NCI-H1092 (cell line): ENCODE measurements around the gene ENAH.

Experiments
- DNase-seq: peaks from one replicate; lab custom pipeline; 2025; lab: John Stamatoyannopoulos, UW

The ENAH gene

DNA sequence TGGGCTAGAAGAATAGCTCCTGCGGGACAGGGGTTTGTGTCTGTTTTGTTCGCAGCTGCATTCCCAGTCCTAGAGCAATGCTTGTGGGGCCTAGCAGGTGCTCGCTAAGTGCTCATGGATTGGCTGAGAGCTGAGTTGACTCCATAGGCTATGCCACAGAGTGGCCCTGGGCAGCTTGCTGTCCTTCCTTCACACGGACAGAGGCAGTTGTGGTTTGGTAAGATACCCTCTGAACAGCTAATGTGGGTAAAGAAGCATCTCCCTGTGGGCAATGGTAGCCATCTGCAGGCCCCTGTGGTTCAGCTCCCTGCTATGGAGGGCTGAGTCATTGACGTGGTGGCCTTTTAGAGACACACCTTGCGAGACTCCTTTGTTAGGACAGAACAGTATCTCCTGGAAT lies 201.6 kb downstream of the ENAH start:
- no peak for DNase-seq

DNA sequence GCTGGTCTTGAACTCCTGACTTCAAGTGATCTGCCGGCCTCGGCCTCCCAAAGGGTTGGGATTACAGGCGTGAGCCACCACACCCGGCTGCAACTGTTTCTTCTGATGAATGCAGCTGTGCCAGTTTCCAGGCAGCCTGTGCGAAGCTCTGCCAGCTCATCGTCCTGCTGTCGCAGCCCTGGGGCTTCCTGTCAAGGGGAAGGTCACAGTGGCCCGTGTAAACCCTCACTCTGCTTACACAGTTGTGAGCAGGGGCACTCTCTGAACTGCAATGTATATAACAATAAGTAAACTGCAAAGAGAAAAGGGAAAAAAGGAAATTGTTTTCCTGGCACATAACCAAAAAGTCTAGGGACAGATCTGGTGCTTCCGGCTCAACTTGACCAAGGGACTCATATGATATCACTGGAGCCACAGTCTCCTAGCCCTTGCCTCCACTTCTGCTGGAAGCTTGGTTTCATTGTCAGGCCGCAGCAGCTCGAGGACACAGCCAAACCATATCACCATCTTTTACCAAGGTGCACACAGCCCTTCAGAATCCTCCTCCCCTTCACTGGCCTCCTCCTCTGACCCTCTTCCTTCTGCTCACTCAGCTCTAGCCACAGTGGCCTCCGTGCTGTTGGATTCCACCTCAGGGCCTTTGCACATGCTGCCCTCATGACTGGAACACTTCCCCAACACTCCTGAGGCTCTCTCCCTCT lies 202.3 kb downstream of the ENAH start:
- no peak for DNase-seq

DNA sequence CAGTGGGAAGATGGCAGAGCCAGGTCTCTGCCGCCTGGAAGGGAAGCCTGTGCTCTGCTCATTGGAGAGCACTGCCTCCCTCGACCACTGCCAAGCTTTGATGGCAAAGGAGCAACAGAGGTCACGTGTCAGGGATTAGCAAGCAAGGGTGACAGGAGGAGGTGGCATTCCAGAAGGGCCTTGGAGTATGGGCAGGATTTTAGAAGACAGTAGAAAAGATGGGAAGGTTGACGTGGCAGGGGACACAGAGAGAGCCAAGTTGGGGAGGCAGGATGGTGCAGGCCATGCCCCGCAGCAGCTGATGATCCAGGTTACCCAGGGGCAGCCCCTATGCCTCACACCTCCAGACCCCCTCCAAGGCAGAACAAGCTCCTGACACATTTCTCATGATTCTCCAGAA lies 203.1 kb downstream of the ENAH start:
- no peak for DNase-seq

DNA sequence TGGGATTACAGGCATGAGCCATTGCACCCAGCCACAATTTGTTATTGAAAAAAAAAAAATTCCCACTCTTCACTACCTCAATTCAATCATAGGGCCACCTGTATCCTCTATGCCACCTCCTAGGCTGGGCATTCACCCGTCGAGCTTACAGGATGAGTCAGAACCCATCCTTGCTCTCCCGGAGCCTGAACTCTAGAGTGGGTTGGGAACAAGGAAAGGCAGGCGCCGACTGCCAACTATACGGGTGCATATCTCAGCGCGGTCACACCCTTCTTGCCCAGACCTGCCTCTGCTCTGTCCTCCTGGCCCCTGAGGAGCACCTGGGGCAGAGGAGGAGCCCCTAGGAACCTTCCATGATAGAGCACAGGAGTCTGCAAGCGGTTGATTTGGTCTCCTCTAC lies 203.7 kb downstream of the ENAH start:
- DNase-seq: no peak

DNA sequence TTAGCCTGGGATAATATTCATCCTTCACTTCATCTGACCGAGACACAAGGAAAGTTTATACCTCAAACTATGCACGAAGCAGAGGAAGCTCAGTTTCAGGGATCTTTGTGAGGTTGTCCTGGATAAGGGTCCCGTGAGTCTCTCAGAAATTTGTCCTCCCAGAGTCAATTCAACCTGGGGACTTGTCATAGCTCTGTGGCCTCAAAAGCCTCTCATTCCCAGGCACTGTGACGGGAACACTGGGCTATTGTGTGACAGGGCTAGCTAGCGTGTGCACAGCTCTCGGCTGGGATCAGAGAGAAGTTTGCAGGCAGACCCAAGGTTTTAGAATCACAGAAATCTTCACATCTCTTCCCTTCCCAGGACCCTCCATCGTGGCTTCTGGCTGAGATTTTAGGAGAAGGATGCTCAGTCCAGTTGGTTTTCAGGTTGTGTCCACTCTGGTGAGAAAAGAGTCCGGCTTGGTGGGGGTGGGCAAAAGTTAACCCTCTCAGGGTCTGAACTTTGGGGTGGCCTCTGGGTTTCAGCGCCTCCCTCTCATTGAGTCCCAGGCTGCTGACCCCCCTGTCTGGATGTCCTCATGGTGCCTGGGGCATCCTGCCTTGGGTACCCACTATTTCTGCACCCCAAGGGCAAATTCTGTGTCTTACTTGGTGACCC lies 204.6 kb downstream of the ENAH start:
- DNase-seq: no peak

DNA sequence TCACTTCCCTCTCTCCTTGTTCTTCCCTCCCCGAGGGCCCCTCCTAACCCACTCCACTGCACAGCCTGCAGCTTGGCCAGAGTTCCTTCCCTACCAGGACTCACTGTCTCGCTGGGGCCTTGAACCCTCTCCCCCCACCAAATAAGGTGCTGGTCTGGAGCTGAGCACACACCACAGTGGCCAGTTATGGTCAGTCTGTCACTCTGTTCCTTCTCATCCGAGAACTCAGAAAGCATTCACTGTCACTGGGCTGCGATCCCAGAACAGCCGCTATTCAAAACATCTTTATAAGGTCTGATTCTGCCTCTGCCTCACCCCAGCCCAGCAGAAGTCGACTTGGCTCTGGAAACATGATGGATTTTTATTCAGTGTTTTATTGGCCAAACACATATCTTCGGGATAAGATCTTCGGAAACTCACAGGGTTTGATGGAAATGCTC lies 205.3 kb downstream of the ENAH start:
- no peak for DNase-seq

DNA sequence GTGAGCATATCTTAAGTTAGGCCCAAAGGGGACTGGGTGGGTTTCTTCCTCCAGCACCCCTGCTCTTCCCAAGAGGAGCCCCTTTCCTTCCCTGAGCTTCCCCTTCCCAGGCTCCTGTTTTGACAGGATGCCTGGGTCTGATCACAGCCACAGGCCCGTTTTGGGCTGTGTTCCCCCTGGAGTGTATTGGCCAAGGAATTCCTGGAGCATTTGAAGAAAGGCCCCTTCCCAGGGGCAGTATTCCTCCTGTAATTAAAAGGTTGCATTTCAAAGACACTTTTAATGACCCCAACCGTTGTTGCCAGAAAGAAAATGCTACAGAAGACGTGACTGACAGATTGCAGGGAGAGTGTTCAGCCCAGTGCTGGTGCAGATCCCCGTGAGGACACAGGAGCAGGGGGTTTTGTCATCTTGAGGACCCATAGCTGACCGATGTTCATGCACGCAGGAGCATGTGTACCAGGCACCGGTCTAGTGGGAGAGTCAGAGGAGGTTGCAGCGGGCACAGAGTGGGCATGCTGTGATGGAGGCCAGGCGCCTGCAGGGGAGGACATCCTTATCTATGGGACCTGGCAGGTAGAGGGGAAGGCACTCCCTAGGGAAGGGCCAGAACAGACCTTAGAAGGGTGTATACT lies 205.8 kb downstream of the ENAH start:
- DNase-seq: no peak

DNA sequence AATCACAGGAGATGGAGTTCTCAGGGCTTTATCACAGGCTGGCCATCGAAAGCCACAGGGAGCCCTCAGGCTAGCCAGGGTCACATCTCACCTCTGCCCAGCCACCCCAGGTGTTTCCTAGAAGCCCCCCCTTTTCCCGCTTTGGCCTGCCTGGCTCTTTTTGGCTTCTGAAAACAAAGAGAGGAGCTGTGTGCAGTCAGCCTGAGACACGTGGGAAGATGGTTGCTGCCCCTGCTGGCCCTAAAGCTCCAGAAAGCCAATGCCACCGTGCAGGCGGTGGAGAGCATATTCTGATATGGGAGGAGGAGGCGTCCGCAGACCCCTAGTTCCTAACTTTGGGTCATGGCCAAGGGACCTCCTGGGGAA lies 206.3 kb downstream of the ENAH start:
- DNase-seq: no peak

DNA sequence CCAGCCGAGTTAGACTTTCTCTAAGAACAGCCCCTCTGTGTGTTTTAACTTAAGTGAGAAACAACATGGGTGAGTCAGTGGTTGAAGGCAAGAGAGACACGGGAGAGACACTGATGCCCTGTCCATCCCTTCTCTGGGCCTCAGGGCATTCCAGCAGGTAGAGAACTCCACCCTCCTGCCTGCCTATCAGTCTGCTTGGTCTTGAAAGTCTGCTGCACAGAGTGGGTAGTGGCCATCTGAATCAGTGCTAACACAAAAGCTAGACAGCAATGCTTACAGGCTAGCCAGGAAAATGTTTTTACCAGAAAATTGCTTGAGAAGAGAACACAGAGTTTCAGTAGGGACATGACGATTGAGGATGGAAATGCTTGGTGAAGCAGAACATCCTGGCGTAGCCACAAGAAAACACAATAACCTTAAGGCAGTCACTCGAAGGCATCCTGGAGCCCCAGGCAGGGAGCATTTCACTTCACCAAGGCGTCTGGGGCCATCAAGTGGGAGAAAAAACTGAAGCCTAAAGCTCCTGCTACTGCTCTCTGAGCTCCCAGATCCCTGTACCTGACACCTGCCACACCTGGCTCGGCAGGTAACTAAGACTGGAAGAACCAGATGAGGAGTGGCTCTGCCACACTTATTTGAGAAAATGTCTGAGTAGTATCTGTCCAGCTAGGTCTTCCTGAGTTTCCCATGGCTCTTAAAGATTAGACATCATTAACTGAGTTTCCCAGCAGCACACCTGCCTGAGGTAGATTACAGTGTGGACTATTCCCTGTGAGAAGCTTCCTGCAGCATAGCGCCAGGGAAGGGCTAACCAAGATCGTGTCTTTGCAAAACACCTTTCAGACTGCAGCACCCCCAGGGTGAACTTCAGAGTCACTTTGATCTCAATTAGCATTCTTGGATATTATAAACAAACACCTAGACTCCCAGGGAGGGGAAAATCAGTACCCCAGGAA lies 207.0 kb downstream of the ENAH start:
- no peak for DNase-seq

DNA sequence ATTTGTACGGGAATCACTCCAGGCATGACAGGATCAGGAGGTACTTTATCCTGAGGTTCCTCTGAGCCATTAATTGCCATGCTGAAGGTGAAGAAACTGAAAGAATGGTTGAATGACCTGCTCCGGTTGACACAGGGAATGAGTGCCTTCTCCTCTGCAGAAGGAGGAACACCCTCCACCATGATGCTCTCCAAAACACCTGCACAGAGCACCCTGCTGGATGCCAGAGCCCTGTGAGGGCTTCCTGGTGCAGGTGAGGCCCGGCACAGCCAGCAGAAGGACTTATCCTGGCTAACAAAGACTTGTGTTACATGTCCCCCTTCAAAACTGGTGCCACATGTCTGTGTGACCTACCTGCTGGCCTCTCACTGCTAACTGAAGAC lies 210.8 kb downstream of the ENAH start:
- DNase-seq: no peak

DNA sequence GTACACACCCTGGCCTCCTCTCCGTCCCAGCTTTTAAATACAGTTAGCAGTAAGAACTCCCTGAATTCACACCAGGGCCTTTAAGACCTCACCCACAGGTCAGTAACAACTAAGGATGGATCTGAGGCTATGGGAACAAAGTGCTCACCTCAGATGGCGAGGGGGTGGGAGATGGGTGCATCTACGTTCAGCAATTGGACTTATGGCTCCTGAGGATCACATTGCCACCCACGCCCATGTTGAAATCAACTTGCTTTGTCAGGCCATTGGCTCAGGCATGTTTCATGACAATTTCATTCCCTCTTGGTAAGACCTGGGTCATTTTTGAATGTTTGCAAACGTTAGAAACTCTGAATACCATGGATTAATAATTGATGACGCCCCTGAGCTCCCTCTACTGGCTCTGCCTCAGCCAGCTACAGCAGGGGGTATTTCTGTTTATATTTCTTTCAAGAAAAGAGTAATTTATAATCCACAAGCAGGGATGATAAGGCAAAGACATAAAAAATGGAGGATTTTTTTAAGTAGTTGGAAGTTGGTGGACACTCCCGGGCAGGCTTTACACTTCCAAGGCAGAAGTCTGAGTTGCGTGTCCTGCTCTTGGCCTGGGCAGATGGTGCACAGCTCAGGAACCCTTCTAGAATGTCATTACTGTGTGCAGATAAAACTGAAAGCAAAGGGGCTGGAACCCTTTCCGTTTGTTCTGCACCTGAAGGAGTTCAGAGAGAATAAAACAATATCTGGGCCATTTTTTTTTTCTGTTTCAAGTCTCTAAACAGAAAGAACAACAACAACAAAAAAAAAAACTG lies 211.4 kb downstream of the ENAH start:
- no peak for DNase-seq

DNA sequence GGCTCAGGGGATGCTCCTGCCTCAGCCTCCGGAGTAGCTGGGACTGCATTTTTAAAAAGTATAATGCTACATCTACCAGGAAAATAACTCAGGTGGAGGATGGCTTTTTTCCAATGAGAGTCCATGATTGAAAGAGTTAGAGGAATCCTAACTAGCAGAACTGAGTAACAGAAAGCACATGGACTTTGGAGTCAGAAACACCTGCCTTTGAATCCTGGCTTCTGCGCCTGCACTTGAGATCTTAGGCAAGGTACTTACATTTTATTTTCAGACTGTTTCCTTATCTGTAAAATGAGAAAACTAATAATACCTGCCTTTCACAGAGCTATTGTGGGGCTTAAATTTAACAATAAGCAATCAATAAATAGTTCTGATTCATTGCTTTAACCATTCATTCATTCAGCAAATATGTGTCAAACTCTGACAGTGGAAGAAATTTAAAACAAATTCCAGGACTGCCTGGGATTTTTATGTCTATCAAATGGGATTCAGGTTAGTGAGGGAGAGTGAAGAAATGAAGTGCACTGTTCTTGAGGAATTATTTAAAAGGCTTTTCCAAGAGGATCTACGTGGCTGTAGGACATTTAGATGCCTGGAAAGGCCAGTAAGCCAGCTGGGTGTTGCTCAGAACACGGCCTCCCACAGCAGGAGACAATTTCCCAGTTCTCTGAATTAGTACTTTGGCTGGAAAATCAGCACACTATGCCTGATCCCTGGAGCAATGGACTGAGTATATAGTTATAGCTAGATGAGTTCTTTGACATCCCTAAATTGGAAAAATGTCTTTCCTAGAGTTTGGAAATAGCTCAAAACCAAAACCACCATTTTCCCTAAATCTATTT lies 212.3 kb downstream of the ENAH start:
- no peak for DNase-seq

DNA sequence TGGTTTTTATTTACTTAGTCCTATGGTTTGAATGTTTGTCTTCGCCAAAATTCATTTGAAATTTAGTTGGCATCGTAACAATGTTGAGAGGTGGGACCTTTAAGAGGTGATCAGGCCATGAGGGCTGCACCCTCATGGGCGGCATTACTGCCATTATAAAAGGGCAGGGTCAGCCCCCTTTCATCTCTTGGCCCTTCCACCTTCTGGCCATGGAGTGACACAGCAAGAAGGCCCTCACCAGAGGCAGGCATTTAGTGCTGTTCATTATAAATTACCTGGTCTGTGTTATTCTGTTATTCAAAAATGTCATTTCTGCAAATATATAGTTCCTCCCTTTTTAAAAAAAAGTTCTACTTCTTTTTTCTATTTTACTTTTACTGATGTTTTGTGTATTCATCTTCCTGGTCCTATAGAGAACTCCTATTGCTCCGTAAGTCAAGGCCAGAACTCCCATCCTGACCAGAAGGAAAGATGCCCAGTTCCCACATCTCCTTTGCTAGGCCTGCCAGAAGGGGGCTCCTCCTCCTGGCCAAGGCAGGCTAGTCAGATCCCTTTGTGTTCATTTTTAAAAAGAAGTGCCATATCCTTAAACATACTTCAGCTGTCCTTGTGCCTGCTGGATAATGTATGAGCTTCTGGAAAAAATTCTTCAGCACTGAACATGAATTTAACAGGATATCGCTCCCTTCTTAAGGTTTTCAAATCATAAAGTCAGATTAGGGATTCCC lies 215.0 kb downstream of the ENAH start:
- no peak for DNase-seq
